Mammary epithelial cell (primary cell): Measurements from ENCODE around the gene PBX1.

ENCODE experiments used
- CTCF ChIP-seq, 2 donors: IDR thresholded peaks in 1 of 2; conservative IDR thresholded peaks in 1 of 2; 2 replicates each; pipeline ENCODE4 v1.5.1; 2011 to 2012; ENCODE audit warnings: inconsistent platforms in 2 of 2, low read length in 2 of 2, mild to moderate bottlenecking in 2 of 2, control low read depth in 1 of 2, low read depth in 1 of 2; ENCODE audit not compliant: insufficient read depth in 1 of 2; ENCODE audit errors: extremely low read depth in 1 of 2
- EZH2 ChIP-seq: IDR thresholded peaks from 2 replicates; pipeline ENCODE4 v1.6.1; 2012; ENCODE audit warnings: low read length, inconsistent platforms, borderline replicate concordance

DNA sequence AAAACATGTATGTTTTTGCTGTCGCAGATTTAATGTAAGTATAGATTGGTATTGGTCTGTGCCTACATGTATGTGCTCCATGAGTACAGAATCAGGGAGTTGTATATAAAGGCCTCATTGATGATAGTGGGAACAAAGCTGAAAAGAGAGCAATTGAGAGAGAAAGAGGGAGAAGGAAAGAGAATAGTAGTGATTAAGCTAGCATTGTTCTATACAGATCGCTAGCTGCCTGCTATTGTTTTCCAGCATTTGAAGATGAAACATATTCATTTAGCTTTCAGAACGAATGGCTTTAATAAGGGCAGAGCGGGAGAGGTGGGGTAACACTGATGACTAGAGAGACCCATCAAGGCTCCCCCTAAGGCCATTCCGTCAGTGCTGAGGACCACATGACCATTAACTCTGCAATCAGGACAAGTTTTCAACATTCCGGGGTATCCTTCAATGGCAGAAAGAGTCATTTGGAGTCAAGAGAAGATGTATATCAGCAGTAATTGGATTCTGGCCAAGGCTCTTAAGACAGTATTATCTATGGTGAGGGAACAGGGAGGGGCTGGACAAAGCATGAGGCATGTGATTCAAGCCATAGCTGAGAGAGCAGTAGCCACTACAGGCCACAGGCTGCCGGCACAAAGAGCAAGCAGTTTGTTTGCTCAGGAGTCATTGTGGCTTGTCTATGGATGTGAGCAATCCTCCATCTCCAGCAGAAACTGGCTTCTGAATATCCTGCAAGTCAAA is 176.5 kb downstream of the PBX1 start:
- TF ChIP-seq EZH2: no peak
- no peak for TF ChIP-seq CTCF (conservative IDR thresholded peaks at IDR 0.05 in 1 of 2, IDR thresholded peaks at IDR 0.05 in 1 of 2; ENCODE audit: extremely low read depth in 1 of 2, insufficient read depth in 1 of 2, low read depth in 1 of 2, low read length in 2 of 2)
